Activated naive CD8-positive, alpha-beta T cell treated with anti-CD3 and anti-CD28 coated beads, Interleukin-2, amount 50 U/mL, for 24 hours (primary cell): ENCODE measurements around the gene ZFYVE28.
A peak's percentile ranks its signal among the peaks of the same experiment; 100 is the strongest.

Source experiments
- ATAC-seq: fragments of 150-1000 bp; cut with Tn5 transposase; one replicate; pipeline ENCODE4 v1.10.0; 2021
- DNase-seq: peaks from one replicate; pipeline ENCODE4 v3.0.0; 2021
- H3K27ac Mint-ChIP-seq: one replicate; pipeline ENCODE4 v1.8.0; 2021; ENCODE audit warnings: mild to moderate bottlenecking, mixed read lengths
- H3K27me3 Mint-ChIP-seq: one replicate; pipeline ENCODE4 v1.8.0; 2021; ENCODE audit warnings: mixed read lengths
- H3K36me3 Mint-ChIP-seq: one replicate; pipeline ENCODE4 v1.8.0; 2021; ENCODE audit warnings: low read depth, mixed read lengths
- H3K4me1 Mint-ChIP-seq: one replicate; pipeline ENCODE4 v1.8.0; 2021; ENCODE audit warnings: mixed read lengths
- H3K4me3 Mint-ChIP-seq: one replicate; pipeline ENCODE4 v1.8.0; 2021; ENCODE audit warnings: mild to moderate bottlenecking, moderate library complexity, mixed read lengths
- H3K9me3 Mint-ChIP-seq: one replicate; pipeline ENCODE4 v1.8.0; 2021; ENCODE audit warnings: mixed read lengths

The ZFYVE28 gene

GRCh38 chr4:2305766-2306501 lies 112.5 kb downstream of the ZFYVE28 start:
- Mint-ChIP-seq H3K4me3 (no peak overlapping the region), H3K27me3 (no peaks in the 10 kb centered on the region), H3K27ac (no peak overlapping the region), H3K36me3 (peaks cover 6% of the 10 kb centered on the region), H3K9me3 (peaks cover 5% of the 10 kb centered on the region), H3K4me1 (no peaks in the 10 kb centered on the region)
- no peak for ATAC-seq
- no peak for DNase-seq

DNA sequence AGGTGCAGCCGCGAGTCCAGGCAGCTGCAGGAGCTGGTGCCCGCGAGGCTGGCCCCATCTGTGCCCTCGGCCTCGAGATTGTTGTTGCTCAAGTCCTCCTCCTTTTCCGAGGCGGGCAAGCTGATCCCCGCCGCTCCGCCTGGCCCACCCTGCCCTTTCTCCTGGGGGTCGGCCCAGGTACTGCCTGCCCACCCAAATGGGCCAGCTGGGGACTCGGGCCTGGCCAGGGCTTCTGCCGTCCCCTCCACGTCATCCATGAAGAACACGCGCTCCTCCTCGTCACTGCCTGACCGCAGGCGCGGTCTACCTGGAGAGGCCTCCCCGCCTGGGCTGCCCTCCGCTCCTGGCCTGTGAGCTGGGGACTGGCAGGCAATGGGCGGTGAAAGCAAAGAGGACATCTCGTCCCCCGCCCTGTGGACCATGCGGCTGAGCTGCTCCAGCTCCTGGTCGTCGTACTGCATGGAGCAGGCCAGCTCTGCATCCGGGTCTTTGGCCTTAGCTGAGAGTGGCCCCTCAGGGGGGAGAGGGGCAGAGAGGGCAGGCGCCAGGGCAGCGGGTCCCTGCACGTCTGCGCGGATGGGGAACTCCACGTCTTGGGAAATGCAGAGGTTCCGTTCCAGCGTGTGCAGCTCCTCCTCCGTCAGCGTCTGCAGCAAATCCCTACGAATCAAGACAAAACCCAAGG lies 113.4 kb downstream of the ZFYVE28 start:
- Mint-ChIP-seq H3K27ac (no peak overlapping the region), H3K4me1 (no peaks in the 10 kb centered on the region), H3K9me3 (peaks cover 5% of the 10 kb centered on the region), H3K36me3 (peaks cover 3% of the 10 kb centered on the region), H3K27me3 (no peaks in the 10 kb centered on the region), H3K4me3 (no peak overlapping the region)
- no peak for ATAC-seq
- DNase-seq = no peak

DNA sequence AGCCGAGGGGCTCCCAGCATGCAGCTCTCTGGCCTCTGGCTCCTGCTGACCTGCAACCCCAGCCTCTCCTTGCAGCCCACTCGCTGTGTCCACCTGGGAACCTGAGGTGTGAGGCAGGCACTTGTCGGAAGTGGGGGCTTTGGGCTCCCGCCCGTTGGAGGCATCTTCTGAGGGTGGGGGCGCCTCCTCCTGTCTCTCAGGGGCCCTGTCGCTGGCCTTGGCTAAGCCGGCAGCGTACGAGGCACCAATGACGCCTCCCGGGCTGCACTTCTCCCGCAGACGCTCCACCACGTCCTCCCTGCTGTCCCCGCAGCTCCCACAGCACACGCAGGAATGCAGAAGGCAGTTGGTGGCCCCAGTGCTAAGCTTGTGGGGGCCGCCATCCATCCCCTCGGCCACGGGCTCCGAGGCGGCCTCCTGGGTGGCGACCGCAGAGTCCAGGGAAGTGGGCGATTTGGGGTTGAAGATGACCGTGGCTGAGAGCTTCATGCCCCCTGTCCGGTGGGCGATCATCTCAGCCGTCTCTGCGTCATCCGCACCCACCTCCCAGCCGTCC lies 114.0 kb downstream of the ZFYVE28 start:
- no peak overlapping the region for H3K4me3 Mint-ChIP-seq
- ATAC-seq = no peak
- H3K4me1 Mint-ChIP-seq = no peaks in the 10 kb centered on the region
- H3K9me3 Mint-ChIP-seq = peaks cover 5% of the 10 kb centered on the region
- peaks cover 3% of the 10 kb centered on the region for H3K36me3 Mint-ChIP-seq
- no peak for DNase-seq
- no peak overlapping the region for H3K27ac Mint-ChIP-seq
- H3K27me3 Mint-ChIP-seq = no peaks in the 10 kb centered on the region

GRCh38 chr4:2303686-2304320 lies 114.6 kb downstream of the ZFYVE28 start:
- Mint-ChIP-seq H3K9me3 (peaks cover 5% of the 10 kb centered on the region), H3K36me3 (peaks cover 3% of the 10 kb centered on the region), H3K27me3 (no peaks in the 10 kb centered on the region), H3K4me3 (no peak overlapping the region), H3K27ac (no peak overlapping the region), H3K4me1 (no peaks in the 10 kb centered on the region)
- ATAC-seq = no peak
- no peak for DNase-seq

- Mint-ChIP-seq H3K27ac (no peak overlapping the region), H3K9me3 (peaks cover 5% of the 10 kb centered on the region), H3K27me3 (no peaks in the 10 kb centered on the region), H3K4me1 (no peaks in the 10 kb centered on the region), H3K4me3 (no peak overlapping the region), H3K36me3 (peaks cover 3% of the 10 kb centered on the region)
- DNase-seq (no peak), ATAC-seq (no peak)
Measured at GRCh38 chr4:2303121-2303685, 115.2 kb downstream of the ZFYVE28 start.

DNA sequence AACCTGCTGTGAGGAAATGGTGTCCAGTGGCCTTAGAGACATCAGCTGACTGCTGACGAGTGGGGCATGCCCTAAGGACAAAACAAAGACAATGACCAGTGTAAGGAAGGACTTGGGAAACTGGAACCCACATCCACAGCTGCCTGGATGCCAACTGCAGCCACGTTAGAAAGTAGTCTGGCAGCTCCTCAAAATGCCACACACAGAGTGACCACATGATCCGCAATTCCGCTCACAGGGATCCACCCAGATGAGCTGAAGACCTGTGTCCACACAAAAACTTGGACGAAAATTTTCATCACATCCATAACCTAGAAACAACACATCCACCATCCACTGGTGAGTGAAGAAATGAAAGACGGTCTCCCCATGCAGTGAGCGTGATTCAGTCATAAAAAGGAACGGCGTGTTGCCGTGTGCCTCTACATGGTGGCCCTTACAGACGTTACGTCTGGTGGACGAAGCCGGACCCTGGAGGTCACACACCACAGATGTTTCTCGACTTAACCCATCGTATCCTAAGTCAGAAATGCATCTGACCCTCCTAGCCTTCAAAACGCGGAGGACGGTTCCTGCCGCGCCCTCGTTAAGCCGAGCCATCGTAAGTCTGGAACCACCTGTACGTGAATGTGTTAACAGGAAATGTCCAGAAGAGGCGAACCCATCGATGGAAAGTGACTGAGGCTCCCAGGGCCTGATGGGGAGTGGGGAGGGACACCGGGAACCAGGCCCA lies 115.9 kb downstream of the ZFYVE28 start:
- Mint-ChIP-seq H3K27ac (no peak overlapping the region), H3K36me3 (no peaks in the 10 kb centered on the region), H3K4me3 (no peak overlapping the region), H3K27me3 (no peaks in the 10 kb centered on the region), H3K4me1 (peaks cover 6% of the 10 kb centered on the region), H3K9me3 (peaks cover 5% of the 10 kb centered on the region)
- ATAC-seq = no peak
- no peak for DNase-seq

GRCh38 chr4:2301806-2302205 lies 116.6 kb downstream of the ZFYVE28 start:
- Mint-ChIP-seq H3K4me3 (no peak overlapping the region), H3K36me3 (no peaks in the 10 kb centered on the region), H3K27ac (no peak overlapping the region), H3K9me3 (peaks cover 1% of the 10 kb centered on the region), H3K4me1 (peaks cover 11% of the 10 kb centered on the region), H3K27me3 (no peaks in the 10 kb centered on the region)
- DNase-seq = no peak
- ATAC-seq = no peak

GRCh38 chr4:2301225-2301642 lies 117.2 kb downstream of the ZFYVE28 start:
- no peak for DNase-seq
- H3K36me3 Mint-ChIP-seq = no peaks in the 10 kb centered on the region
- no peaks in the 10 kb centered on the region for H3K27me3 Mint-ChIP-seq
- H3K27ac Mint-ChIP-seq = no peak overlapping the region
- ATAC-seq = no peak
- peaks cover 14% of the 10 kb centered on the region for H3K4me1 Mint-ChIP-seq
- no peaks in the 10 kb centered on the region for H3K9me3 Mint-ChIP-seq
- H3K4me3 Mint-ChIP-seq = no peak overlapping the region

GRCh38 chr4:2300431-2301224 lies 117.8 kb downstream of the ZFYVE28 start:
- H3K9me3 Mint-ChIP-seq = no peaks in the 10 kb centered on the region
- ATAC-seq (no peak), DNase-seq (no peak)
- no peak overlapping the region for H3K27ac Mint-ChIP-seq
- H3K4me3 Mint-ChIP-seq = no peak overlapping the region
- no peaks in the 10 kb centered on the region for H3K27me3 Mint-ChIP-seq
- no peaks in the 10 kb centered on the region for H3K36me3 Mint-ChIP-seq
- peaks cover 17% of the 10 kb centered on the region for H3K4me1 Mint-ChIP-seq

- Mint-ChIP-seq H3K36me3 (no peaks in the 10 kb centered on the region), H3K9me3 (no peaks in the 10 kb centered on the region), H3K27ac (no peak overlapping the region), H3K4me3 (no peak overlapping the region), H3K4me1 (peaks cover 23% of the 10 kb centered on the region), H3K27me3 (no peaks in the 10 kb centered on the region)
- ATAC-seq (no peak), DNase-seq (no peak)
Measured at GRCh38 chr4:2299794-2300193, 118.7 kb downstream of the ZFYVE28 start.

DNA sequence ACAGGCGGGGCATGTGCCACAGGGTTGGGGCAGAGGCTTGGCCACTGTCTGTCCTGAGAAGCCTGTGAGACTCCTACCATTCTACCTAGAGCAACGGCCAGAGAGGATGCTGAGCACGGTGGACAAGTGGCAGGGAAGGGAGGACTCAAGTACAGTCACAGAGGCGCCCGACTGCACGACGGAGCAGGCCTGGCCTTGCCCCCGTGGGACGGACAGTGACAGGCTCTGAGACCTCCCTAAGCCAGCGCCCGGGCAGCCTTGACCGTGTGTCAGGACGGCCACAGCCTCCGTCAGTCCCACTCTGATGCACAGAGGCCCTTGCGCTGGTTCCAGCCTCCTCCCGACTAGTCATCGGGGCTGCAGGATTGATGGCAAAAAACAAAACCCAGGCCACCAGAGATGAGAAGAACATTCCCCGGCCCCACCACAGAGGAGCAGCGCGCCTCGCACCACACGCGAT lies 119.9 kb downstream of the ZFYVE28 start:
- ATAC-seq = no peak
- no peak overlapping the region for H3K4me3 Mint-ChIP-seq
- no peaks in the 10 kb centered on the region for H3K9me3 Mint-ChIP-seq
- no peaks in the 10 kb centered on the region for H3K36me3 Mint-ChIP-seq
- no peak overlapping the region for H3K27ac Mint-ChIP-seq
- no peak for DNase-seq
- H3K27me3 Mint-ChIP-seq = no peaks in the 10 kb centered on the region
- H3K4me1 Mint-ChIP-seq = peaks cover 29% of the 10 kb centered on the region

DNA sequence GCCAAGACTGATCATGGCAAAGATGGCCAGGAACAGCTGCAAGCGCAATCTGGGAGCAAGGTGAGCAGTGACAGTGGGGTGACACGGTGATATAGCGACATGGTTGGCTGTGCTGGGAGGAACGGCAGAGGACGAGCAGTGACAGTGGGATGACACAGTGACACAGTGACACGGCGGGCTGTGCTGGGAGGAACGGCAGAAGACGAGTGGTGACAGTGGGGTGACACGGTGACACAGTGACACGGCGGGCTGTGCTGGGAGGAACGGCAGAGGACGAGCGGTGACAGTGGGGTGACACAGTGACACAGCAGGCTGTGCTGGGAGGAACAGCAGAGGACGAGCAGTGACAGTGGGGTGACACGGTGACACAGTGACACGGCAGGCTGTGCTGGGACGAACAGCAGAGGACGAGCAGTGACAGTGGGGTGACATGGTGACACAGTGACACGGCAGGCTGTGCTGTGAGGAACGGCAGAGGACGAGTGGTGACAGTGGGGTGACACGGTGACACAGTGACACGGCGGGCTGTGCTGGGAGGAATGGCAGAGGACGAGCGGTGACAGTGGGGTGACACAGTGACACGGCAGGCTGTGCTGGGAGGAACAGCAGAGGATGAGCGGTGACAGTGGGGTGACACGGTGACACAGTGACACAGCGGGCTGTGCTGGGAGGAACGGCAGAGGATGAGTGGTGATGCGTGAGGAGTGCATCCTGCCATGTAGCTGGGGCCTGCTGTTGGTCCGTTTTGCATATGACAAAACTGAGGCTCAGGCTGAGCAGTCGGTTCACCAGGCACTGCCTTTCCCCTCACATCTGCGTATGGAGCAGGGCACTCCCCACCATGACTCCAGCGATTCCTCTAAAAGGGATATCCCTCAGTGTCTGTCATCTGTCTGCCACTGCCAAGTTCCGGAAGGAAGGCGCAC lies 120.6 kb downstream of the ZFYVE28 start:
- Mint-ChIP-seq H3K9me3 (no peaks in the 10 kb centered on the region), H3K36me3 (no peaks in the 10 kb centered on the region), H3K4me1 (peaks cover 29% of the 10 kb centered on the region), H3K27ac (peak overlapping the region; percentile 48), H3K27me3 (no peaks in the 10 kb centered on the region), H3K4me3 (peak overlapping the region; percentile 16)
- DNase-seq = no peak
- peak; percentile 70 for ATAC-seq
